Stimulated activated CD4-positive, alpha-beta T cell treated with anti-CD3 and anti-CD28 coated beads, Interleukin-4, amount 100 ng/mL, for 4 hours (primary cell): Measurements from ENCODE around the gene COL25A1.

Experiments
- DNase-seq, 2 experiments: peaks; one replicate each; pipeline ENCODE4 v3.0.0-alpha.2; 2020

Gene COL25A1

GRCh38 chr4:109302361-109303139 is at the start of gene COL25A1:
Gene COL25A1 (minus strand): TSS chr4:109302658.
- peak; percentile 26 to 56 for DNase-seq

GRCh38 chr4:109350121-109350520 is 47.7 kb upstream of the COL25A1 start:
- DNase-seq: no peak

DNA sequence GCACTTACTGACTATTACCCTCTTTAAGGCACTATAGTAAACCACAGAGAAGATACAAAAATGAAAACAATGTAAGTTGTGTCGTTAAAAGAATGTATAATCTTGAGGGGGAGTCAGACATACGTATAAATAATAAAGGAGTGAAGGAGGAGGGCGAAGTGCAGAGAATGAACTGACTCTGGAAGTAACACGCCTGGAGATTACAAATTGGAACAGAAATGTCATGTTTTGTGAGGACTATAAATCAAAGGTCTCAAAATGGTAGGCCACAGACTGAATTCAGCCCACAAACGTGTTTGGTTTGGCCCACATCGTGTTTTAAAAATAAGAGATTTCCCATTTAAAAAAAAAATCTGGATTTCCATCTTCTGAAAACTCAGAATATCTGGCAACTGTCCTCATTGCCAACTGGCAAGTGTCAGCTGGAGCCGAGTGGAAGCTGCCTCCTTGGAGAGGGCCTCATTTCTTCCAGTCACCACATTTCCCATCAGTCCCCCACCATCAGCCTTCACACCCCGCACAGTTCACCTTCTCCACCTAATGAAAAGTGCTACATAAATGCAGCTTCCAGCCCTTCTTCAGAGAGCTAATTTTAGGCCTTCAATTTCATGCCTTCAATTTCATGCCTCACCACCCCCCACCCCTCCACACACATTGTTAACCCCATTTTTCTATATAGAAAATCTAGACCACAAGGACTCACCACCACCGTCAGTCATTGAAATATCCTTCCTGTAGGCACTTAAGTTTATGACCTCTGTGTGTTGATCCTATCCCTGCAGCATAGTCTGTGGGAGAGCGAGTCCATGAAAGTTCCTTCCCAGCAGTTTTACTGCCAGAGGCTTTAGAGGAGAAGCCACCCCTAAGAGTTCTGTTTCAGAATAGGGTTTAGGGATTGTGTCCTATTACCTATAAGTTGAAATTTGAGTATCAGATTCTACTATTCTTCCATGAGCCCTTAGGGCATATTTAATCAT is 32.0 kb upstream of the COL25A1 start:
- DNase-seq: no peak

DNA sequence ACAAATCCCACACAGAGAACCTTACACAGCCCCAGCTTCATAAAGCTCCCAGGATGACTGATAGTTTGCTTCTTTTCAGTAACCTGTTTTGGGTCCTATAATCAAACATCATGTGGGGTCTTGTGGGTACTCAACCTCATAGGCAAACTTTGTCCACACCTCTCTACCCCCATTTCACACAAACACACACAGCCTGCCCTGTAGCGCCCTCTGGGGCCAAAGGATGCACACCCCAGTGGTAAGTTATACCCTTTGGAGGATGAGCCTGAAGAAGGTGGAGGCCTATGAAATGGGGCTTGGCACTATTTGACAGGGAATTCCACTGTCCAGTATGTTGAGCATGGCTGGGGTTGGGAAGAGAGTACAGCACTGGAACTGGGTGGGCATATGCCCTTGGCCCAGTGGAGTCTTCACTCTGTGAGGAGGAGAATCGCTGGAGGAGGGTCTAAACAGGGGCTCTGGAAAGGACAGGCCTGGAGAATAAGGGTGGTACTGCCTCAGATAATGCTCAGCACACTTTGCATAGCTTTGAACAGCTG is 30.5 kb upstream of the COL25A1 start:
- DNase-seq: peak in 1 of 2 experiments; percentile 2

GRCh38 chr4:109327641-109328040 is 25.2 kb upstream of the COL25A1 start:
- DNase-seq: no peak

- DNase-seq: no peak
Observed at GRCh38 chr4:109325698-109326097, 23.2 kb upstream of the COL25A1 start.

DNA sequence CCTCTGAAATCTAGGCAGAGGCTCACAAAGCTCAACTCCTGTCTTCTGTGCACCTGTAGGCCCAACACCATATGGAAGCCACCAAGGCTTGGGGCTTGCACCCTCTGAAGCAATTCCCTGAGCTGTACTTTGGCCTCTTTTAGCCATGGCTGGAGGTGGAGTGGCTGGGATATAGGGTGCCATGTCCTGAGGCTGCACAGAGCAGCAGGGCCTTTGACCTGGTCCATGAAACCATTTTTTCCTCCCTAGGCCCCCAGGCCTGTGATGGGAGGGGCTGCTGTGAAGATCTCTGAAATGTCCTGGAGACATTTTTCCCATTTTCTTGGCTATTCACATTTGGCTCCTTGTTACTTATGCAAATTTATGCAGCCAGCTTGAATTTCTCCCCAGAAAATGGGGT is 20.9 kb upstream of the COL25A1 start:
- no peak for DNase-seq

- DNase-seq: no peak
Observed at GRCh38 chr4:109321232-109321631, 18.8 kb upstream of the COL25A1 start.

GRCh38 chr4:109319684-109320083 is 17.2 kb upstream of the COL25A1 start:
- DNase-seq: no peak

GRCh38 chr4:109319156-109319555 is 16.7 kb upstream of the COL25A1 start:
- no peak for DNase-seq

- DNase-seq: no peak
Observed at GRCh38 chr4:109315818-109316217, 13.4 kb upstream of the COL25A1 start.

DNA sequence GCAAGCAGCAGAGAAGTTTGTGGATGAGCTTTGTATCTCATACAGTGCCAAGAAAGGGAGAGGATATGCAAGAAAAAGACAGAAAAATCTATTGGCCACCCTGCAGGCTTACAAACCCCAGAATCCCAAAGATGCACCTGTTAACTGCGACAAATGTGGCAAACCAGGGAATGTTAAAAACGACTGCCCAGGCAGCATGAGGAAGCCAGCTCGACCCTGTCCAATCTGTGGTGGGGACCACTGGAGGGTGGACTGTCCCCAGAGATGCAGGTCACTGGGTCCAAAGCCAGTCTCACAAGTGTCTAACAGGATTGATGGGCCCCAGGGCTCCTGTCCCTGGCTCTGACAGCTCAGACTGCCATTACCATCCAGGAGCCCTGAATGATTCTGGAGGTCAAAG is 12.9 kb upstream of the COL25A1 start:
- DNase-seq: no peak

DNA sequence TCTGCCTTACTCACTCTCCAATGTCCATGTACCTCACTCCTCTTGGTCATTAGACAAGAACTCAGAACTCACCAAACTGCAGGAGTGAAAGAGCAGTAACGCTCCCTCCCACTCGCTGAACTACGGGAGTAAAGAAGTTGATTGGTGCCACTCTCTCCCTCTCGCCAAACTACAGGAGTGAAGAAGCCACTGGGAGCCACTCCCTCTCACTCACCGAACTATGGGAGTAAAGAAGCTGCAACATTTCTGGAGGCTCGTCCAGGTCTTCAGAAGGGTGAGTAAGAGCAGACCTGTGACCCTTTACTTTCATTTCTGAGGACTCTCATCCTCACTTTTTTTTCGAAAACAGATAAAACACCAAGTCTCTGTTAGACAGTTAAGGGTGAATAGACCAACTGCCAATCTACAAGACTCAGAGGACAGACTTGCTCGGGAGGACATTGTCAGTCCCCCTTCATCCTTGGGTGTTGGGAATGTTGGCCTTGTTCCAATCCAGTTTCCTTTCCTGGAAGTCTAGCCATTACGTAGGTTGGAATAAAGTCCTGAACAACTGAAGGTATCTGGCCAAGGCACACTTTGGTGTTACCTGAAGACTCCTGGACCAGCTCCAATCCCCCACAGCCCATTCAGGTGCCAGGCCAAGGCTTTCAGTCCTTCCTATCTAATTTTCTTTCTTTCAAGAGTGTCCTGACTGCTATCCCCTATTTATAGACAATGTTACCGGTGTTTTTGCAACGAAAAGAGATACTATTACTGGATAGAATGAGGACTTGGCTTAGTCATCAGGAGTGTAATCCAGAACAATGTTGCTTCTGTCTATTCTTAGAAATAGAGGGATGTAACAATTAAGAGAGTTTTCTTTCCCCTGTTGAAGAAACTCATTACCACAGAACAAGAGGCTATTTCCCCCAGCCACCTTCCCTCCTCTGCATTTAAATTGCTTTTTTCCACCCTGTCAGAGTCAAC is 11.0 kb upstream of the COL25A1 start:
- DNase-seq: no peak

GRCh38 chr4:109303140-109303496 is 660 bp upstream of the COL25A1 start:
- no peak for DNase-seq

DNA sequence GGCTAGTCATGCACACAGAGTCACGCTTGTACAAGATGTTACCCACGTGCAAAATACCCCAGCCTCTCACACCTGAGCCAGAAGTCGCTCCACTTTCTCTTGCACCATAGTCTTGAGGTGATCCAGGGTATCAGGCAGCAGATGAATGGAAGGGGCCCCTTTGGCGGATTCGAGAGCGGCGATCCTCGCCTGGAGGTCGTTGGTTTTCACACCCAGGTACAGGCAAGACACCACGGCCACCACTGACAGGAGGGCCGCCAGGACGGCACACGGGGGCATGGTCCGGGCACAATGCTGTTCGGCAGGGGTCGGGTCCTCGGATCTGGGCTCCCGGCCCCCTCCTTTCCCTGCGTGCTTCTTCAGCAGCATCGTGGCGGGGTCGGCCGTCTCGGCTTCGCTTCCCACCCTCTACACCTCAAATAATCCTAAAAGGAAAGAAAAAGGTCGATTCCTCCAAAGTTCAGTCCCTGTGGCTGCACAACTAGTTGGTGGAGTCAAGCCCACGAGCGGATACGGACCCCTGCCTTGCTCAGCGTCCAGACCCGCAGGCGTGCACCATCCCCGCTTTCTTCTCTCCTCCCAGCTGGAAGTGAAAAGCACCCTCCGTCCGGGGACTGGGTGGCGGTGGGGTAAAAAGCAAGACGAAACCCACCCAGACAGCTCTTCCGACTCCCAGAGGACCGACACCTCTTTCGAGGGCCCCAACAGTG is 652 bp downstream of the COL25A1 start:
- DNase-seq: peak in 1 of 2 experiments; percentile 2

GRCh38 chr4:109298279-109299010 is 4.0 kb downstream of the COL25A1 start:
- DNase-seq: no peak

- no peak for DNase-seq
Observed at GRCh38 chr4:109296527-109296926, 5.9 kb downstream of the COL25A1 start.

DNA sequence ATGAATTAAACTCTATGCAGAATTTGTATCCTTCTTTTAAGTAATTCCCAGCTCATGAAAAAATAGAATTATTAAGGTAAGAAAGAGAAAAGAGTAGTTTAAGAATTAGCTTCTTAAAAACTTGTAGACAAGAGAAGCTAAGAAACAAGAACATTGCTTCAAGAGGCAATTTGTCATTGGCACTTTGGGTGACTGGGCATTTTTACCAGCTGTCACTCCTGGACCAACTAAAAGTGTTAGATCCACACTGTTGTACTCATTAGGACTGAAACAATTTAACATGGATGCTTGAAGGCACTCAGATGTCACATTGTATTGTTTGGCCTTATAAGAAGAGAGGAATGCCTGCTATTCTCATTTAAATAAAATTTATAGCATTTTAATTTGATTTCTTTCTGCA is 7.4 kb downstream of the COL25A1 start:
- no peak for DNase-seq

DNA sequence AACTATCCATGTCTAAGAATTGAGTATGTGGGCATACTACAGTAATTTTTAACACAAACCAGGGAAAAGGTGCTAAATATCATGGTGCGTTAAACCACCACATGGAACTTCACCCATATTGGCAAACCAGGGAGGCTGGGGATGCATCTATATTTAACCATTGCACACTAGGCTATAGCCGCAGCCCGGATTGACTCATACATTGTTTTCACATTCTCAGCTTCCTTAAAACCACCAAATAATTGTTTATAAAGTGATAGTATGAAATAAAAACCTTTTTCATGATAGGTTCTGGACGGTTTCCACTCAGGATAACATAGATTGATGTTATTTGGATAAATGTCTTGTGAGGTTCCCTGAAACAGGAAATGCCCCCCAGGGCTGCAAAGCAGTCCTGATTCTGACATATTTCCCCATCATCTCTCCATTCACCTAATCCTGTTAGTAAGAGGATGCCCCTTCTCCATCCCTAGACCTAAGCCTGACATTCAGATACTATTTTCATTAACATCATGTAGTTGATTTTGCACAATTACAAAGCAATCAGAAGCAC is 7.9 kb downstream of the COL25A1 start:
- DNase-seq: no peak

DNA sequence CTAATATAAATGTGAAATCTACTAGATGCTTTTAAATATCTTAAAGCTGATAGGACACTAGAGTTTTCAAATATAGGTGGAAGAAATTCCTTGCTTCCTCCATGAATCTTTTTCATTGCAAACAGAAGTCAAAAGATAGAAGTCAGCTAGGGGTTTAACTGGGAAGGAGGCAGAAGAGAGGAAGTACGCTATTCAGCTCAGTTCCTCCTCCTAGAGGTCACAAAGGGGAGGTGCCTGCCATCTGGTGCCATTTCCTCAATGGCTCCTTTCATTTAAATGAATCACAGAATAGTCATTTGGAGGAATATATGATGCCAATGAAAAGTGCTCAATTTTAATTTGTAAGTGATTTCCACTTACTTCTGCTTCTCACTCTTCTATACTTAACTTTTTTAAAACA is 8.5 kb downstream of the COL25A1 start:
- no peak for DNase-seq
